GM19240 (cell line): Measurements from ENCODE around the gene REPIN1.

ENCODE experiments used
- DNase-seq: peaks from one replicate; pipeline ENCODE4 v3.0.0; 2011; ENCODE audit warnings: low spot score; ENCODE audit not compliant: insufficient read length

The REPIN1 gene

DNA sequence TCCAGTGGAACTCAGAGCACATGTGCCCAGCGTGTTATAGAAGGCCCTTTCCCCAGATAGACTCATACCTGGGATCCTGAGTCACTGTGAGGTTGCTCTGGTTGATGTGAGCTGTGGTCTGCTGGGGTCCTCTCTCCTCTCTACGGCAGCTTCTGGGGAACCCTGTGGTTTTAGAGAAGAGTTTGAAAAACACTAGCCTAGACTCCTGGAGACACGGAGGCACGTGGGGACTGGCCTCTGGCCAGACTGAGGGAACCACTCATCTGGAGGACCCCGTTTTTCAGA lies 20.9 kb downstream of the REPIN1 start:
- DNase-seq = no peak

- DNase-seq = no peak
Observed at GRCh38 chr7:150390205-150390604, 21.6 kb downstream of the REPIN1 start.

- DNase-seq = no peak
Observed at GRCh38 chr7:150393325-150393724, 24.7 kb downstream of the REPIN1 start.

GRCh38 chr7:150396426-150396825 lies 27.8 kb downstream of the REPIN1 start:
- DNase-seq = no peak

DNA sequence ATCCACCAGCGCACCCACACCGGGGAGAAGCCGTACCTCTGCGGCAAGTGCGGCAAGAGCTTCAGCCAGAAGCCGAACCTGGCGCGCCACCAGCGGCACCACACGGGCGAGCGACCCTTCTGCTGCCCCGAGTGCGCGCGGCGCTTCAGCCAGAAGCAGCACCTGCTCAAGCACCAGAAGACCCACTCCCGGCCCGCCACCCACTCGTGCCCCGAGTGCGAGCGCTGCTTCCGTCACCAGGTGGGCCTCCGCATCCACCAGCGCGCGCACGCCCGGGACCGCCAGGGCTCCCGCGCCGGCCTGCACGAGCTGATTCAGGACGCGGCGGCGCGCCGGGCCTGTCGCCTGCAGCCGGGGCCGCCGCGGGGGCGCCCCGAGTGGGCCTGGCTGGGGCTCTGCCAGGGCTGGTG lies 28.2 kb downstream of the REPIN1 start:
- DNase-seq = no peak

DNA sequence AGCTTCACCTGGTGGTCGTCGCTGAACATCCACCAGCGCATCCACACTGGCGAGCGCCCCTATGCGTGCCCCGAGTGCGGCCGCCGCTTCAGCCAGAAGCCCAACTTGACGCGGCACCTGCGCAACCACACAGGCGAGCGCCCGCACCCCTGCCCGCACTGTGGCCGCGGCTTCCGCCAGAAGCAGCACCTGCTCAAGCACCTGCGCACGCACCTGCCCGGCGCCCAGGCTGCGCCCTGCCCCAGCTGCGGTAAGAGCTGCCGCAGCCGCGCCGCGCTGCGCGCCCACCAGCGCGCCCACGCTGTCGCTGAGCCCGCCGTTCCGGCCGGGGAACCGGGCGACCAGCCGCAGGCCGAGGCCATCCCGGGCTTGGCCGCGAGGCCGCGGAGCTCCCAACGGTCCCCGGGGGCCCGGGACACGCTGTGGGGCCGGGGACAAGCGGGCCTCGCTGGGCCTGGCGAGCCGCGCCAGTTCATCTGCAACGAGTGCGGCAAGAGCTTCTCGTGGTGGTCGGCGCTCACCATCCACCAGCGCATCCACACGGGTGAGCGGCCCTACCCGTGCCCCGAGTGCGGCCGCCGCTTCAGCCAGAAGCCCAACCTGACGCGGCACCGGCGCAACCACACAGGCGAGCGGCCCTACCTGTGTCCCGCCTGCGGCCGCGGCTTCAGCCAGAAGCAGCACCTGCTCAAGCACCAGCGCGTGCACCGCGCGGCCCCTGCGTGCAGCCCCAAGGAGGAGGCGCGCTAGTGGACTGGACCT lies 28.9 kb downstream of the REPIN1 start:
- no peak for DNase-seq

- no peak for DNase-seq
Observed at GRCh38 chr7:150398108-150398964, 29.7 kb downstream of the REPIN1 start.

GRCh38 chr7:150398965-150399320 lies 30.3 kb downstream of the REPIN1 start:
- no peak for DNase-seq

GRCh38 chr7:150399421-150400007 lies 30.9 kb downstream of the REPIN1 start:
- DNase-seq = no peak

GRCh38 chr7:150400008-150400787 lies 31.6 kb downstream of the REPIN1 start:
- no peak for DNase-seq

GRCh38 chr7:150400788-150401423 lies 32.3 kb downstream of the REPIN1 start:
- DNase-seq = no peak

GRCh38 chr7:150401424-150401790 lies 32.8 kb downstream of the REPIN1 start:
- no peak for DNase-seq

DNA sequence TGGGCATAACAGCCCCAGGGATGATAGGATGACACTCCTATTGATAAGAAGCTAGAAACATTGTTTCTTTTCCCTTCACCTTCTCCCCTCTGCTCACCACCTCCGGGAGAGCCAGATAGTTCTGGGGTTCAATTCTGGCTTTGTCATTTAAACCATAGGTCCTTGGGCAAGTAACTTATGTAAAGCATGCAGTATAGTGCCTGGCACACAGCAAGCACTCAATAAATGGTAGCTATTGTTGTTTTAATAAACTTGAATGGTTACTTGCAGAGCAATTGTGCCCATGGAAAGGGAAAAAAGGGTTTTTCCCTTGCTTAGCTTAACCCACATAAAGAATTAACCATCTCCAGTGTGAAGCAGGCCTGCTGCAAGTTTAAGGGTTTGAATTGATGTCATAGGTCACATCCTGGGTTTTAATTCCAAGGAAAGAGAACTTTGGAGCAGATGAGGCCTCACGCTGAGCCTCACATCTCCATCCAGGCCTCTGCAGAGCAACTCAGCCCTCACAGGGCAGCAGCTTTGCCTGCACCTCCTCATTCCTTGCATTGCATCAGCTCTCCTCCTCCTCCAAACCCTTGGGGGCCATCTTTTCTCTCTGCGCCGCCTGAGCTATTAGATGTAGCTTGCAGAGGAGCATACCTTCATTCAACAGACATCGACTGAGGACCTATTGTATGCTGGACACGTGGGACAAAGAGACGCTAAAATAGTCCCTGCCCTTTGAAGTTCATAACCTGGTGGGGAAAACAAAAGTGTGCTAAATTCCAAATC lies 33.4 kb downstream of the REPIN1 start:
- DNase-seq = no peak

GRCh38 chr7:150402671-150403321 lies 34.2 kb downstream of the REPIN1 start:
- no peak for DNase-seq

GRCh38 chr7:150403376-150404171 lies 35.0 kb downstream of the REPIN1 start:
- no peak for DNase-seq

DNA sequence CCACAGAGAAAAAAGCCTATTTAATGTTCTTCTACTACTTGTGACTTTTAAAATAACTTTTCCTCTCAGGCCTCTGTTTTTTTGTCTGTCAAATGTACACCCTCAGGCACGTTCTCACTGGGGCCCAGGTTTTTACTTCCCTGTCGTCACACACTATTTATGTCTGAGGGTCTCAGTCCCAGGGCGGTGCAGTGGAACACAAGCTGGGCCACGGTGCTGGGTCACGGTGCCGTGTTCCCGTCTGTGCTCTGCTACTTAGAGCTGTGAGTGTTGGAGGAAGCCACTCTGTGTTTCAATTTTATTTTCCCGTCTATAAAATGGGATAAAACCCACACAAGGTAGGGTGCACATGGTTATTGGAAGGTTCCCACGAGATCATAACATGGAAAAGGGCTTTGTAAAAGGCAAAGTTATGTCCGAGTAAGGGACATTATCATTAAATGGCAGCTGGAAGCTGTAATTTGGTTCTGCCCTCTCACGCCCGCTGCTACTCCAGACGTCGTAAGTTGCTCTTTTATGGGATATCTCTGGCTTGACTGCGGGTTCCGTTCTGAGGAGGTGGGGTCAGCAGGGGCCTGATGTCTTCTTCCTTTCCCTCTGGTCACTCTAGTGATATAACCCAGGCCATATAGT lies 35.7 kb downstream of the REPIN1 start:
- no peak for DNase-seq

- DNase-seq = peak; percentile 83
Observed at GRCh38 chr7:150404805-150405583, 36.4 kb downstream of the REPIN1 start.
